Activated CD4-positive, alpha-beta T cell treated with anti-CD3 and anti-CD28 coated beads, Interleukin-2, amount 10 ng/mL, durations not matched to agents 24 days and 14 days (primary cell): Measurements from ENCODE around the gene TSHZ2. TPM values are rescaled to one million over a fixed set of nuclear protein-coding genes. Genes with fewer than 3 reads are reported as not detected.
"Not testable (repeated sequence)": the region's sequence is repeated elsewhere in the genome, so short reads cannot be mapped to it uniquely, and the experiment has no call there.

Experiments
- DNase-seq: peaks from one replicate; pipeline ENCODE4 v3.0.0; 2022
- H3K27ac Mint-ChIP-seq: one replicate; pipeline ENCODE4 v1.8.0; 2022; ENCODE audit warnings: mild to moderate bottlenecking, mixed read lengths
- H3K27me3 Mint-ChIP-seq: one replicate; pipeline ENCODE4 v1.8.0; 2022; ENCODE audit warnings: mixed read lengths
- H3K36me3 Mint-ChIP-seq: one replicate; pipeline ENCODE4 v1.8.0; 2022; ENCODE audit warnings: low read depth, mild to moderate bottlenecking, mixed read lengths
- H3K4me1 Mint-ChIP-seq: one replicate; pipeline ENCODE4 v1.8.0; 2021; ENCODE audit warnings: mixed read lengths
- H3K4me3 Mint-ChIP-seq: one replicate; pipeline ENCODE4 v1.8.0; 2022; ENCODE audit warnings: mild to moderate bottlenecking, moderate library complexity, mixed read lengths
- H3K9me3 Mint-ChIP-seq: one replicate; pipeline ENCODE4 v1.8.0; 2021; ENCODE audit warnings: mixed read lengths
- intact Hi-C: fragments of 100-400 bp; cut with micrococcal nuclease; formaldehyde crosslinking; loops from one replicate; pipeline ENCODE4 v1.15.1; 2023
- total RNA-seq: library from RNA; stranded (reverse); gene quantifications from 2 replicates; pipeline ENCODE4 v1.2.3, GENCODE V29; 2022

TSHZ2 gene
- total RNA-seq, 1 donor from 2014 or later = 29.5 TPM

DNA sequence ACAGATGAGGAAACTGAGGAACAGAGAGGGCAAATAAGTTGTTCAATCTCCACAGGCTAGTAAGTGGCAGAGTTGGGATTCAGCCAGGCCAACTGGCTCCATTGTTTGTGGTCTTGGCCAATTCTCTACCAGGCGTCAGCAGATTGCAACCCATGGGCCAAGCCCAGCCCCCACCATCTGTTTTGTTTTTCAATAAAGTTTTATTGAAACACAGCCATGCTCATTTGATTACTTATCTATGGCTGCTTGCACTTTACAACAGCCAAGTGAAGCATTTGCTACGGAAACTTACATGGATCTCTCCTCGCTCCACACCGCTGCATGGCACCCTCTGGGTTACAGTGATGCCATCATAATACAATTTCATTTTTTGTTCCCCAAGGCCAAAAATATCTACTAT, 530.7 kb downstream of the TSHZ2 start:
- Mint-ChIP-seq H3K9me3 (peaks cover 7% of the 10 kb centered on the region), H3K27me3 (no peaks in the 10 kb centered on the region), H3K36me3 (no peaks in the 10 kb centered on the region), H3K4me1 (no peaks in the 10 kb centered on the region), H3K4me3 (no peak overlapping the region), H3K27ac (no peak overlapping the region)
- no peak for DNase-seq
- intact Hi-C loops = no loop called here

DNA sequence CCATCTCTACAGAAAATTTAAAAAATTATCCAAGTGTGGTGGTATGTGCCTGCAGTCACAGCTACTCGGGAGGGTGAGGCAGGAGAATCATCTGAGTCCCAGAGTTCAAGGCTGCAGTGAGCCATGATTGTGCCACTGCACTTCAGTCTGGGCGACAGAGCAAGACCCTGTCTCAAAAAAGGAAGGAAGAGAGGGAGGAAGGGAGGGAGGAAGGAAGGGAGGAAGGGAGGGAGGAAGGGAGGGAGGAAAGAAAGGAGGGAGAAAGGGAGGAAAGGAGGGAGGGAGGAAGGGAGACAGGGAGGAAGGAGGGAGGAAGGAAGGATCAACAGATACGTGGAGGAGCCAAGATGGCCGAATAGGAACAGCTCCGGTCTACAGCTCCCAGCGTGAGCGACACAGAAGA, 531.4 kb downstream of the TSHZ2 start:
- no peaks in the 10 kb centered on the region for H3K36me3 Mint-ChIP-seq
- no peak for DNase-seq
- no peaks in the 10 kb centered on the region for H3K27me3 Mint-ChIP-seq
- H3K9me3 Mint-ChIP-seq = peaks cover 7% of the 10 kb centered on the region
- no peak overlapping the region for H3K4me3 Mint-ChIP-seq
- H3K27ac Mint-ChIP-seq = no peak overlapping the region
- intact Hi-C loops = no loop called here
- no peaks in the 10 kb centered on the region for H3K4me1 Mint-ChIP-seq

DNA sequence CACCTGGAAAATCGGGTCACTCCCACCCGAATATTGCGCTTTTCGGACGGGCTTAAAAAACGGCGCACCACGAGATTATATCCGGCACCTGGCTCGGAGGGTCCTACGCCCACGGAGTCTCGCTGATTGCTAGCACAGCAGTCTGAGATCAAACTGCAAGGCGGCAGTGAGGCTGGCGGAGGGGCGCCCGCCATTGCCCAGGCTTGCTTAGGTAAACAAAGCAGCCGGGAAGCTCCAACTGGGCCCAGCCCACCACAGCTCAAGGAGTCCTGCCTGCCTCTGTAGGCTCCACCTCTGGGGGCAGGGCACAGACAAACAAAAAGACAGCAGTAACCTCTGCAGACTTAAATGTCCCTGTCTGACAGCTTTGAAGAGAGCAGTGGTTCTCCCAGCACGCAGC, 531.9 kb downstream of the TSHZ2 start:
- H3K27me3 Mint-ChIP-seq, H3K36me3 Mint-ChIP-seq, H3K4me1 Mint-ChIP-seq, H3K27ac Mint-ChIP-seq, H3K4me3 Mint-ChIP-seq, intact Hi-C loops, DNase-seq, H3K9me3 Mint-ChIP-seq: not testable (repeated sequence)

DNA sequence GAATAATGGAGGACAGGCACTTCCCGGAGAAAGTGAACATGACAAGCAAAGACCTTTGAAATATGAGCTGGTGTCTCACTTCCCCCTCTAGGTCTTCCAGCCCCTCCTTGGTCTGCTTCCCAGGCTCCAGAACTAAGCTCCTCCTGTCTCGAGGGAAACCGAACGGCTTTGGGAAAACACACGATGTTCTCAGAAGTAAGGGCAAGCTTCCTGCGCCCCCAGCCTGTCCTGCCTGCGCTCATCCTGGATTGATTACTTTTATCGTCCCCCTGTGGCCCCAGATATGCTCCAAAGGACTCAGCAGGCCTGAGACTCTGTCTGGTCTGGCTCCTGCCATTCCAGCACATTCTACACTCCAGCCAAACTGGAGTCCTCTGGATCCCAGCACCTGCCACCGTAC, 538.1 kb downstream of the TSHZ2 start:
- no peak for DNase-seq
- H3K4me1 Mint-ChIP-seq = no peaks in the 10 kb centered on the region
- H3K27ac Mint-ChIP-seq = no peak overlapping the region
- no peaks in the 10 kb centered on the region for H3K36me3 Mint-ChIP-seq
- intact Hi-C loops = no loop called here
- no peaks in the 10 kb centered on the region for H3K9me3 Mint-ChIP-seq
- no peak overlapping the region for H3K4me3 Mint-ChIP-seq
- H3K27me3 Mint-ChIP-seq = no peaks in the 10 kb centered on the region

DNA sequence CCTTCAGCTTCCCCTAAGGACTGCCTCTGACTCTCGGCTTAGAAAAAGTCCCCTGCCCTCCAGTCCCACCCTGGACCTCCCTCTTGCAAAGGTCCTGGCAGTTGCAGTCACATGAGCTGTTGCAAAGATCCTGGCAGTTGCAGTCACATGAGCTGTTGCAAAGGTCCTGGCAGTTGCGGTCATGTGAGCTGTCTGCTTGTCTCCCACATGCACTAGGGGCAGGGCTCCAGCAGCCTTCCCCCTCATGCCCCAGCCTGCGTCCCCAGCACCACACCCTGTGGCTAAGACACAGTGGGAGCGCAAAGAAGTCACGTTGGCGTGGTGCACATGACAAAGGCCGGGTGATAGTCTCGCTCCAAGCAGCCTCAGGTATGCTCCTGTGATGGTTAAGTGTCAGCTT, 538.5 kb downstream of the TSHZ2 start:
- H3K27ac Mint-ChIP-seq = no peak overlapping the region
- H3K4me3 Mint-ChIP-seq = no peak overlapping the region
- H3K36me3 Mint-ChIP-seq = no peaks in the 10 kb centered on the region
- H3K27me3 Mint-ChIP-seq = no peaks in the 10 kb centered on the region
- H3K9me3 Mint-ChIP-seq = no peaks in the 10 kb centered on the region
- H3K4me1 Mint-ChIP-seq = no peaks in the 10 kb centered on the region
- DNase-seq = no peak
- intact Hi-C loops = no loop called here

DNA sequence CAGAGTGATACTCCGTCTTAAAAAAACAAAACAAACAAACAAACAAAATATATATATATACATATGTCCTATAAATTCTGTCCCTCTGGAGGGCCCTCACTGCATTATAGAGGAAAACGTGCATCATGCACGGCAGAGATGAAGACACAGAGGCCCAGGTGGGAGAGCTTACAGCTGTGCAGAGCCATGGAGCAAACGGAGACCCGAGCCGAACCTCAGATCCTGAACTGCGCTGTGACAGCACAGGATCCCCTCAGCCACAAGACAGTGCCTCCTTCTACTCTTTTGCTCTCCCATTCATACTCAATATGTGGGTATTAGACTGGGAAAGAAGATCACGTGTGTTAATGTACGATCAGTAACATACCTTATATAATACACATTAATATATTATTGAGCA, 539.9 kb downstream of the TSHZ2 start:
- Mint-ChIP-seq H3K27ac (no peak overlapping the region), H3K27me3 (no peaks in the 10 kb centered on the region), H3K9me3 (no peaks in the 10 kb centered on the region), H3K4me1 (no peaks in the 10 kb centered on the region), H3K4me3 (no peak overlapping the region), H3K36me3 (no peaks in the 10 kb centered on the region)
- no peak for DNase-seq
- intact Hi-C loops = no loop called here

DNA sequence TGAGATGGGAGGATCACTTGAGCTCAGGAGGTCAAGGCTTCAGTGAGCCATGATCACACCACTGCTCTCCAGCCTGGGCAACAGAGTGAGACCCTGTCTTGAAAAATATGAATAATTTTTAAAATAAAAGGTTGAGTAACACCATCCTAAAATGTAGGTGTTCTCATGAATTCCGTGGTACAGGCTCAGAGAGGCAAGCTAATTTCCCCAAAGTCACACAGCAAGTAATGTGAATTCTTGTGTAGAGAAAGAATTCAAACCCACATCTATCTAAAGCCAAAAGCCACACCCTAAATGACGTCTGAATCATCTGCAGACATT, 541.0 kb downstream of the TSHZ2 start:
- no peak overlapping the region for H3K4me3 Mint-ChIP-seq
- DNase-seq = no peak

DNA sequence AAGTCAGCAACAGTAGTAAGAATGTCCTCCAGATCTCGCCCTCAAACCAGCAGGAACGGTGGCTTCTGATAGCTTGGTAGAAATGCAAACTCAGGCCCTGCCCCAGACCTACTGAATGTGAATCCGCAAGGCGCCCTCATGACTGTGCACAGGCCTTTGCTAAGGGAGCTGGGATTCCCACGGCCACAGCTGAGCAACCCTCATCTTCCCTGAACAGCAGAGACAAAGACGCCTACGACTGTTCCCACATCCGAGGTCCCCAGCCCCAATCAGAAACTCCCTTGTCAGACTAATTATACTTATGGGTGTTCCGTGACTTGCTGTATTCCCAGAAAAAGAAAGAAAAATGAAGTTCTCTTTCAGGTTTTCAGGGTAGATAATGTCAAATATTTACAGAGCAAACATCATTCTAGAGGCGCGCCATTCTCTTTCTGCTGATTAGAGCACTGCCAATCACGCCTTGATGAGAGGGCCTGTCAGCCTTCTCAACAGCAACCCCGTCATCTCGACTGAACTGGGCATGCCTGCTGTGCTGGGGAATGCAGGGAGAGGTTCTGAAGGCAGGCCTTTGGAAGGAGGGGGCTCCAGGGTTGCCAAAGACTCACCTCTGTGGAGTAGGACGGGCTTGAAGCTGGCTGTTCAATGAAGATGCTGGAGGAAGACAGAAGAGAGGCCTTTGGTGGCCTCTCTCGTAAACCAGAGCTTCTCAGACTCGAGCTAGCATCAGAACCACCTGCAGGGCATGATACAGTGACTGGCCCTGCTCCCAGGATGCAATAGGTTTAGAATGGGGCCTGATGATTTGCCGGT, 541.5 kb downstream of the TSHZ2 start:
- Mint-ChIP-seq H3K9me3 (no peaks in the 10 kb centered on the region), H3K27me3 (no peaks in the 10 kb centered on the region), H3K4me1 (no peaks in the 10 kb centered on the region), H3K27ac (no peak overlapping the region), H3K4me3 (no peak overlapping the region), H3K36me3 (no peaks in the 10 kb centered on the region)
- no peak for DNase-seq
- intact Hi-C loops = no loop called here

More for the DNA sequence above, 541.0 kb downstream of the TSHZ2 start:
- Mint-ChIP-seq H3K4me1 (no peaks in the 10 kb centered on the region), H3K36me3 (no peaks in the 10 kb centered on the region), H3K27me3 (no peaks in the 10 kb centered on the region), H3K9me3 (no peaks in the 10 kb centered on the region), H3K27ac (no peak overlapping the region)
- intact Hi-C loops = no loop called here

DNA sequence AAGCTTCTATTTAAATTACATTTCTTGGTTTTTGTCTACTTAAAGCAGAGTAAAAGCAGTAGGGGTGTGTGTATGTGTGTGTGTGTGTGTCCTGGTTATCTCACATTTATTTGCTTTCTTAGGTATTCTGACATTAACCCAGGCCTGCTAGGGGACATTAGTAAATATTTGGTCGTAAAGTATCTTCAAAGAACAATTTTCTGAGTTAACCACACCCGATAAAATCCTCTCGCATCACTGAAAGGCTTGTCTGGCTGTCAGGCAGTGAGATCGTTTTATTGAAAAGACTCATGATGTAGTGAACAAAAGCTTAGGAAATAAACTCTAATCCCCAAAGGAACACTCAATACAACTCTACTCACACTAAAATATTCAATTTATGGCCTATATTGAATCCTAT, 543.6 kb downstream of the TSHZ2 start:
- DNase-seq = no peak
- no peak overlapping the region for H3K4me3 Mint-ChIP-seq
- no peaks in the 10 kb centered on the region for H3K36me3 Mint-ChIP-seq
- no peaks in the 10 kb centered on the region for H3K4me1 Mint-ChIP-seq
- no peaks in the 10 kb centered on the region for H3K9me3 Mint-ChIP-seq
- H3K27ac Mint-ChIP-seq = no peak overlapping the region
- intact Hi-C loops = no loop called here
- H3K27me3 Mint-ChIP-seq = no peaks in the 10 kb centered on the region

DNA sequence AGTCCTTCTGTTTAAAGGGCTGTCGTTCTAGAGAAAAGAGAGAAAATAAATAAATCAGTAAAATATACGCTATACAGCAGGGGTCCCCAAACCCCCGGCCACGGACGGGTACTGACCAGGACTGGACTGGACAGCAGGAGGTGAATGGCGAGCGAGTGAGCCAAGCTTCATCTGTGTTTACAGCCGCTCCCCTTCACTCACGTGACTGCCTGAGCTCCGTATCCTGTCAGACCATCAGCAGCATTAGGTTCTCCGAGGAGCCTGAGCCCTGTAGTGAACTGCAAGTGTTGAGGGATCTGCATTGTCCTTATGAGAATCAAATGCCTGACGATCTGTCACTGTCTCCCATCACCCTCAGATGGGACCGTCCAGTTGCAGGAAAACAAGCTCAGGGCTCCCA, 545.0 kb downstream of the TSHZ2 start:
- no peak overlapping the region for H3K27ac Mint-ChIP-seq
- H3K27me3 Mint-ChIP-seq = no peaks in the 10 kb centered on the region
- H3K36me3 Mint-ChIP-seq = no peaks in the 10 kb centered on the region
- intact Hi-C loops = no loop called here
- H3K4me1 Mint-ChIP-seq = no peaks in the 10 kb centered on the region
- no peaks in the 10 kb centered on the region for H3K9me3 Mint-ChIP-seq
- DNase-seq = no peak
- H3K4me3 Mint-ChIP-seq = no peak overlapping the region

DNA sequence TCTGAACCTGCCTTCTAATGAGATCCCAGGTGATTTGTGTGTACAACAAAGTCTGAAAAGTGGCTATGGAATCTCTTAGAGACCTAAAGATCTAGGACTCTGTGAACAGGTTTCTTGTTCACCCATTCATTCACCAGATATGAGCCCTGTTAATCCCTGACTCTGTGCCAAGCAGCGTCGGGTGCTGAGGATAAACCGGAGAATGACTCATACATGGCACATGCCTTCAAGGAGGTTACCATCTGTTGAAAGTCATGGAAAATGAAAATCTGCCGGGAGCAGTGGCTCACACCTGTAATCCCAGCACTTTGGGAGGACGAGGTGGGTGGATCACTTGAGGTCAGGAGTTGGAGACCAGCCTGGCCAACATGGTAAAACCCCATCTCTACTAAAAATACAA, 549.3 kb downstream of the TSHZ2 start:
- H3K4me1 Mint-ChIP-seq, H3K9me3 Mint-ChIP-seq, DNase-seq, H3K27me3 Mint-ChIP-seq, H3K36me3 Mint-ChIP-seq, intact Hi-C loops, H3K27ac Mint-ChIP-seq, H3K4me3 Mint-ChIP-seq: not testable (repeated sequence)

DNA sequence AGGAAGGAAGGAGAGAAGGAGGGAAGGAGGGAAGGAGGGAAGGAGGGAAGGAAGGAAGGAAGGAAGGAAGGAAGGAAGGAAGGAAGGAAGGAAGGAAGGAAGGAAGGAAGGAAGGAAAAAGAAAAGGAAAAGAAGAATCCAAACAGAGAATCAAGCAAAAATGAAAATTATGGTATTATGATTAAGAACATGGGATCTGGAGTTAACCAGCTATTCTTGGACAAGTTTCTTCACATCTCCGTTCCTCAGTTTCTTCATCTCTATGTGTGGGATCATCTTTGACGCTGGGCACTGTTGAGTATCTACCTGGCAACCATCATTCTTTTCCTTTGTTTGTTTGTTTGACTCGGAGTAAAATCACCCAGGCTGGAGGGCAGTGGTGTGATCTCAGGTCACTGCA, 549.9 kb downstream of the TSHZ2 start:
- Mint-ChIP-seq H3K4me3 (no peak overlapping the region), H3K27ac (no peak overlapping the region), H3K36me3 (no peaks in the 10 kb centered on the region), H3K9me3 (no peaks in the 10 kb centered on the region), H3K4me1 (no peaks in the 10 kb centered on the region), H3K27me3 (no peaks in the 10 kb centered on the region)
- DNase-seq = no peak
- intact Hi-C loops = no loop called here

DNA sequence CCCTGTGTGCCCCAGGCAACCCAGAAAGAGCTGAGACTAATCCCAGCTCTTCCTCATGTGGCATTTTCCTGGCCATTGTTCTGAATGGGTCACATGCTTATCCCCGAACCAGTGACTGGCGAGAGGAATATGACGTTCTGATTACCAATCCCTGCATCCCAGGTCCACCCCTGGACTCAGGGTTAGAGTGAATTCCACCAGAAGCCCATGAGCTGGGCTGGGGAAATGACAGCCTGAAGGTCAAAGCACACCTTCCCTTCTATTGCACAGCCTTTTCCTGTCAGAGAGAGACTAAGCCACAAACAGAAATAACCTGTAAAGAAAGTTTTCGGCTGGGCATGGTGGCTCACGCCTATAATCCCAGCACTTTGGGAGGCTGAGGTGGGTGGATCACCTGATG, 550.5 kb downstream of the TSHZ2 start:
- Mint-ChIP-seq H3K27ac (no peak overlapping the region), H3K36me3 (no peaks in the 10 kb centered on the region), H3K4me3 (no peak overlapping the region), H3K27me3 (no peaks in the 10 kb centered on the region), H3K9me3 (no peaks in the 10 kb centered on the region), H3K4me1 (no peaks in the 10 kb centered on the region)
- intact Hi-C loops = no loop called here
- DNase-seq = no peak

DNA sequence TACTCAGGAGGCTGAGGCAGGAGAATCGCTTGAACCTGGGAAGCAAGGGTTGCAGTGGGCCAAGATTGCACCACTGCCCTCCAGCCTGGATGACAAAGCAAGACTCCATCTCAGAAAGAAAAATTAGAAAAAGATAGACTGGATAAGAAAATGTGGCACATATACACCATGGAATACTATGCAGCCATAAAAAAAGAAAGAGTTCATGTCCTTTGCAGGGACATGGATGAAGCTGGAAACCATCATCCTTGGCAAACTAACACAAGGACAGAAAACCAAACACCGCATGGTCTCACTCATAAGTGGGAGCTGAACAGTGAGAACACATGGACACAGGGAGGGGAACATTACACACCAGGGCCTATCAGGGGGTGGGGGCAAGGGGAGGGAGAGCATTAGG, 551.5 kb downstream of the TSHZ2 start:
- DNase-seq, H3K4me3 Mint-ChIP-seq, H3K4me1 Mint-ChIP-seq, H3K27ac Mint-ChIP-seq, H3K27me3 Mint-ChIP-seq, H3K36me3 Mint-ChIP-seq, H3K9me3 Mint-ChIP-seq, intact Hi-C loops: not testable (repeated sequence)

DNA sequence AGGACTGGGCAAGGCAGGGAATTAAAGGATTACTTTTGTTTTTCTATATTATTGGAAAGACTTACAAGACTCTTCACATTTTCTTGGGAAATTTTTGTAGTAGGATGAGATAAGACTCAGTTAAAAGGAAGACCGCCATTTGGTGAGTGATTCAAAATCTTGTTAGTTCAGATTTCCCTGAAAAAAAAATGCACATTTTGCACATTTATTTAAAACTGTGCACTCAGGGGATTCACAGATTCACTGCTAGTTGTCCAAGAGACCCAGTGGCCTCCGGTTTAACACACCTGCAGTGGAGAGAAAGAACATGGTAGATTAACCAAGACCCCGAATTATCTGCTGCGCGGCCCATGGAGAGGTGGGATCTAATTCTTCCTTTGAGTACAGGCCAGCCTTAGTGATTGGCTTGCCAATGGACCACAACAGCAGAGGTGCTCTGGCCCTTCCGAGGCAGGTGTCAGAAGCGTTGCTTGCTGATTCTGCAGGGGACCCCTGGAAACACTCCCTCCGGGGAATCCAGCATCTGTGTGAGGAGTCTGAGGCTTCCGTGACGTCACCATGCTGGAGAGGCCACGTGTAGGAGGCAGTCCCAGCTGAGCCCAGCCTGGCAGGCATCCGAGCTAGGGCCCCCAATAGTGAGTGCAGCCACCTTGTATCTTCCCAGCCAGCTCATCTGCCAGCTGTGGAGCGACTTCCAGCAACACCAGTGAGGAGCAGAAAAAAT, 552.6 kb downstream of the TSHZ2 start:
- no peaks in the 10 kb centered on the region for H3K4me1 Mint-ChIP-seq
- no peaks in the 10 kb centered on the region for H3K36me3 Mint-ChIP-seq
- H3K27ac Mint-ChIP-seq = no peak overlapping the region
- intact Hi-C loops = no loop called here
- H3K4me3 Mint-ChIP-seq = no peak overlapping the region
- no peaks in the 10 kb centered on the region for H3K27me3 Mint-ChIP-seq
- DNase-seq = no peak
- H3K9me3 Mint-ChIP-seq = no peaks in the 10 kb centered on the region
